GM18951 (cell line): Measurements from ENCODE around the gene HAVCR1.

ENCODE experiments used
- POLR2A ChIP-seq: IDR thresholded peaks from 4 replicates; pipeline ENCODE4 v1.6.1; 2011; ENCODE audit warnings: mild to moderate bottlenecking; ENCODE audit not compliant: insufficient read length, insufficient read depth; ENCODE audit errors: extremely low read depth
- in situ Hi-C: fragments of 300-500 bp; cut with MboI; formaldehyde crosslinking; loops from one replicate; pipeline ENCODE4 v1.12.0; 2022; ENCODE audit warnings: low sequenced_read_pairs, mixed read lengths, inconsistent platforms; ENCODE audit not compliant: unreplicated experiment

Gene HAVCR1

GRCh38 chr5:157059093-157059539, at the start of gene HAVCR1:
TSS of gene HAVCR1 (minus strand) at chr5:157059116. CDS start at chr5:157057943, 1,173 bp downstream.
- TF ChIP-seq POLR2A: no peak
- in situ Hi-C loops: no loop called here

GRCh38 chr5:157107508-157107907, 48.6 kb upstream of the HAVCR1 start:
- TF ChIP-seq POLR2A: no peak
- in situ Hi-C loops: no loop called here

DNA sequence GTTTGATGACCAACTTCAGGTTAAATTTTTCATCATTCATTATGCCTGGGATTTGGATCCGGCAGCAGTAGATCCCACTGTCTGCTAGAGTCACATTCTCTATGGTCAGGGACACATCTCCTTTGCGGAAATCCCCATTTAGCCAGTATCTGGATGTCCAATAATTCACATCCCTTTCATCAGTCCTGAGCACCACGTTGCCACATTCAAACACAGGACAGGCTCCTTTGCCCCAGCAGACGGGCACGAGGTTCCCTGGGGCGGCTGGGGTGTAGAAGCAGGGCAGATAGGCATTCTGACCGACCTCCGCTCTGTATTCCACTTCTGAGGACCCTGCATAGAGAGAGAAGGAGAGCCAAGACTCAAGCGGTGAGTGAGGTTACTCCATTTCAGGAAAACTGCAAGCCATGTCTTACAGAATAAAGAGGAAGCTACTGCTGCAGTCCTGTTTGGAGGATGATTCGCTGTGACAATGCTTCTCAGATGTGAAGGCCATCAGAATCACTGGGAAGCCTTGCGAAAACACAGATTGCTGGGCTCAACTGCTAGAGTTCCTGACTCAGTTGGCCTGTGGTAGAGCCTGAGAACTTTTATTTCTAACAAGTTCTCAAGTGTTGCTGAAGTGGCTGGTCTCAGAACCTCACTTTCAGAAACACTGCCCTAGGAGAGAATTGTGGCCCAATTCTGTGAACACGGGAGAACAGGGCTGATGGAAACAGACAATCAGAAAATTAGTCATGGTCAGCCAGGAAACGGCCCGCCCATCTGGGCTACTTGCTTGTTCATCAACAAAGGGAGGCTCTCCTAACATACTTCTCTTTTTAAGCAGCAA, 47.9 kb upstream of the HAVCR1 start:
- no peak for TF ChIP-seq POLR2A
- in situ Hi-C loops: no loop called here

DNA sequence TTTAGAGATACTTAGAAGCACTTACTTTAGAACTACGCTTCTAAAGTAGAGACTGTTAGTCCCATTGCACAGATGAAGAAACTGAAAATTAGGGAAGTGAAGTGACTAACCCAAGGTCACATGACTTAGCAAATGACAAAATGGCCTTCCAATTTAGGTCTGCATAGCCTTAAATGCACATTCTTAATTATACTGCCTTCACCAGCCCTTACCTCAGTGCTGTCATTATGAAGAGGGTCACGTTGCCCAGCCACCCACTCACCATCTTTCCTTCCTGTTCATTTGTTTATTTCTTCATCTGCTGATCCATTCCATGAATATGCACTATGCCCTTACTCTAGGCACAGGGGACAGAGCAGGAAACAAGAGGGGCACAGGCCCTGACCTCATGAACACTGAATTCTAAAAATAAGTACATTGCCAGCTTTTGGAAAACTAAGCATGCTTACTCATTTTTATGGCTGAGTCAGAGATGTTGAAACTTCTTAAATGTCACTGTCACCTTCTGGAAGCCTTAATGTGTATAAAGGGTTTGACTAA, 41.3 kb upstream of the HAVCR1 start:
- no peak for TF ChIP-seq POLR2A
- in situ Hi-C loops: no loop called here

DNA sequence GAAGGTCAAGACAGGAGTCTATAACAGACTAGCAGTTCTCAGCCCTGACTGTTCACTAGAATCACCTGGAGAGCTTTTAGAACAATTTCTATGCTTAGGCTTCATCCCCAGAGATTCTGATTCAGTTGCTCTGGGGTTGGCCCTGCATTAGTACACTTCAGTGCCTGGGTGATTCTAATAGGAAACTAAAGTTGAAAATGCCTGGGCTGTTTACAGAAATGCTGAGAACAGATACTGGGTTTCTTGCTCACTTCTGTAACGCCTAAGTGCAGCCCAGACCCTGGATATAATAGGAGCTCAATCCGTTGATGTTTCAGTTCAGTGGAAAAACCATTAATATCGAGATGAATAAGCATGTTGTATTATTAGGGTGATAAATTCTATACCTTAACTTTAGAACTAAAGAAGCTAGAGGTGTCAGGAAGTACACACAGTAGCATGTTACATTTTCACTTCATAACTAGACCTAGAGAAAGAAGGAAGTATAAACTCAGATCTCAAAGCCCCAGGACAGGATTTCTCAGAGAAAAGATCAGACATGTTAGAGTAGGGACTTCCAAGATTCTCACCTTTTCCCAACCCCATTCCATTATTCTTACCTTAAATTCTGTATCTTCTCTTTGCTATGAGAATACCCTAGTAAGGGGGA, 29.6 kb upstream of the HAVCR1 start:
- in situ Hi-C loops: no loop called here
- no peak for TF ChIP-seq POLR2A

DNA sequence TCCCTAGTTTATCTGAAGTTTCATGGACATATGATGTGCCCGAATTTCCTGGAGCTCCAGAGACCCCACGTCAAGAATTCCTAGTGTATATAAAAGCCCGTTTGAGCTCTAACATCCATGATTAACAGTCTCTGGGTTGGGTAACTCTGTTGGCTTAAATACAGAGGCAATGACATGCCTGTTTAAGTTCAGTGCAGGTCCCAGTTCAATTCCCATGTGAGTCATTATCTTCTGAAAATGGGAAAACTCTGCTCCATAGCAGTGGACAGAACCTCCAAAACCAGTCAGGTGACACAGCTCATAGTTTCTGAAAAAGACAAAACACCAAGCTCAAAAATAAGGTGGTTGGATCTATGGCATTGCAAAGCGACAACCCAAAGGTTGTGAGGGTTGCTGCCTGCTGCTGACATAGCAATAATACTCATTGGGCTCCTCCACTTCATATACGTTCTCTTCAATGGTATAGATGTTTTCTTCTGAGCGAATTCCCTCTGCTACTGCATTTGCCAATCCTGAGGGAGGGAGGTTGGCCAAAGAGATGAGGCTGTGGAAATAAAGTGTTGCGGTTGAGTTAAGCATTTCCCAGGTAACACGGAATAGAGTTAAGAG, 27.9 kb upstream of the HAVCR1 start:
- in situ Hi-C loops: no loop called here
- no peak for TF ChIP-seq POLR2A

- no peak for TF ChIP-seq POLR2A
- in situ Hi-C loops: no loop called here
Observed at GRCh38 chr5:157085930-157086329, 27.0 kb upstream of the HAVCR1 start.

DNA sequence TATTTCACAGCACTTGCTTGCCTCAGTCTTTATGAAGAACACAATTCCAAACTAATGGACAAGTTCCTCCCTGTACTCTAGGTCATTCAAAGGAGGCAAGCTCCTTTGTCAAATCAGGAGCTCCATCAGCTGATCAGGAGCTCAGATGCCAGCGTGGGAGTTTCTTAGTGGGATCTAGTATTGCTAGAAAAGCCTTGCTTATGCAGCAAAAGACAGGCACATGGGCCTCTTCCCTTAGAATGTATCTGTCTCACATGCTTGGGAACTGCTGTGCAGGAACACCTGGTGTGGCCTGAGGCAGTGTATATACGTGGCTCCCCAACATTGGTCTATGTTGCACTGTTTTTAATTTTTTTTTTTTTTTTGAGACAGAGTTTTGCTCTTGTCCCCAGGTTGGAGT, 21.4 kb upstream of the HAVCR1 start:
- in situ Hi-C loops: no loop called here
- TF ChIP-seq POLR2A: no peak

DNA sequence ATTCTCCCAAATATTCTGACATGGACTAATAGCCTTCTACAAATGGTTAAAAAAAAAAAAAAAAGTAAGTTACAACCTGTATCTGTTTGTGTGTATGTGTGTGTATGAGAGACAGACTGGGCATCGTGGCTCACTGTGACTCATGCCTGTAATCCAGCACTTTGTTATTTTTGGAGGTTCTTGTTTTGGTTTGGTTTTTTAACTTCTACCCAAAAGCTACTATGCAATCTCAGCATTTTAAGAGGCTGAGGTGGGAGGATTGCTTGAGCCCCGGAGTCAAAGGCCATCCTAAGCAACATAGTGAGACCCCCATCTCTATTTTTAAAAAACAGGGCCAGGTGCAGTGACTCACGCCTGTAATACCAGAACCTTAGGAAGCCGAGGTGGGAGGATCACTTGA, 17.6 kb upstream of the HAVCR1 start:
- in situ Hi-C loops: no loop called here
- TF ChIP-seq POLR2A: no peak

DNA sequence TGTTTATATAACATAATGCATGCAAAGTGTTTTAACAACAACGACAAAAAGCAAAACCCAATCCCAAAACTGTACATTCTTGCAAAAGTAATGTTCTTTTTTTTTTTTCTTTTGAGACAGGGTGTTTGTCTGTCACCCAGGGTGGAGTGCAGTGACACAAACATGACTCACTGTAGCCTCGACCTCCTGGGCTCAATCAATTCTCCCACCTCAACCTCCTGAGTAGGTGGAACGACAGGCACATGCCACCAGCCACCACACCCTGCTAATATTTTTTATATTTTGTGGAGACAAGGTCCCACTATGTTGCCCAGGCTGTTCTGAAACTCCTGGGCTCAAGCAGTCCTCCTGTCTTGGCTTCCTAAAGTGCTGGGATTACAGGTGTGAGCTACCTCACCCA, 13.6 kb upstream of the HAVCR1 start:
- in situ Hi-C loops: no loop called here

DNA sequence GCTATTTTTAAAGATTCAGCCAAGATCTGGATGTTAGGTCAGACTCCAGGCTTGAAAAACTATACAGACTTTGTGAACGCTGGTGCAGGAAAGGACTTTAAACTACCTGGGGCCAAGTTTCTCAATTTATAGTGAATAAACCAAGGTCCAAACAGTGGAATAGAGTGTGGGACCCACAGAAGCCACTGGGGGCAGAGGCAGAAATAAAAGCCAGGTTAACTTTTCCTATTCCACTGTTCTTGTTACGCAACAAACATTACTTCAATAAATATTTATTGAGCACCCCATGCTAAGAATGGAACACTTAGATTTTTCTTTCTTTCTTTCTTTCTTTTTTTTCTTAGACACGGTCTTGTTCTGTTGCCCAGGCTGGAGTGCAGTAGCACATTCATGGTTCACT, 11.0 kb upstream of the HAVCR1 start:
- no peak for TF ChIP-seq POLR2A
- in situ Hi-C loops: no loop called here

More for the DNA sequence above, 13.6 kb upstream of the HAVCR1 start:
- TF ChIP-seq POLR2A: no peak

DNA sequence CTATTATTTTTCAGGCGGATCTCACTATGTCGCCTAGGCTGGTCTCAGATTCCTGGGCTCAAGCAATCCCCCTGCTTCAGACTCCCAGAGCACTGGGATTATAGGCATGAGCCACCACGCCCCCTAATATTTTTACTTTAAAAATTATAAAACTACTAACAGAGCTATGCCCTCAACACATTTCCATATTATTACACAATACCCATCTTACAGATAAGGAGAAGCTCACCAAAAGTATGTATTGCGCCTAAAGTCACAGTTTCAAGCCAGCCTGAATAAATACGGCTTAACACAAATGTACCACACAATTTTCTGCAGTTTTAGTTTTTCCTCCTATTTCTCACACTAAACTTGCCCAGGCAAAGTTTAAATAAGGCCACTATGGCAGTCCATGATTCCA, 9.9 kb upstream of the HAVCR1 start:
- TF ChIP-seq POLR2A: no peak
- in situ Hi-C loops: no loop called here

DNA sequence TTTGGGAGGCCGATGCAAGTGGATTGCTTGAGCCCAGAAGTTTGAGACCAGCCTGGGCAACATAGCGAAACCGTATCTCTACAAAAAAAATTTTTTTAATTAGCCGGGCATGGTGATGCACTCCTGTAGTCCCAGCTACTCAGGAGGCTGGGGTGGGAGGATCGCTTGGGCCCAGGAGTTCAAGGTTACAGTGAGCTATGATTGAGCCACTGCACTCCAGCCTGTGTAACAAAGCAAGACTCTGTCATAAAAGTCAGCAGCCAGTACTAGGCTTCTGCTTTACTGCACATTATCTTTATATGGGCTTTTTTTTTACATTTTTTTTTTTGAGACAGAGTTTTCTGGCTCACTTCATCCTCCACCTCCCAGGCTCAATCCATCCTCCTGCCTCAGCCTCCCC, 9.4 kb upstream of the HAVCR1 start:
- in situ Hi-C loops: no loop called here
- TF ChIP-seq POLR2A: no peak
